Stimulated activated CD8-positive, alpha-beta memory T cell treated with anti-CD3 and anti-CD28 coated beads, Interleukin-7, amount 100 ng/mL, for 48 hours (primary cell): Measurements from ENCODE around the gene SNRNP200.
"Not testable (repeated sequence)": the region's sequence is repeated elsewhere in the genome, so short reads cannot be mapped to it uniquely, and the experiment has no call there.

ENCODE experiments used
- DNase-seq, 2 donors: peaks; one replicate each; pipeline ENCODE4 v3.0.0-alpha.2; 2020; ENCODE audit warnings: low read depth in 1 of 2; ENCODE audit errors: extremely low read depth in 1 of 2

Gene SNRNP200

DNA sequence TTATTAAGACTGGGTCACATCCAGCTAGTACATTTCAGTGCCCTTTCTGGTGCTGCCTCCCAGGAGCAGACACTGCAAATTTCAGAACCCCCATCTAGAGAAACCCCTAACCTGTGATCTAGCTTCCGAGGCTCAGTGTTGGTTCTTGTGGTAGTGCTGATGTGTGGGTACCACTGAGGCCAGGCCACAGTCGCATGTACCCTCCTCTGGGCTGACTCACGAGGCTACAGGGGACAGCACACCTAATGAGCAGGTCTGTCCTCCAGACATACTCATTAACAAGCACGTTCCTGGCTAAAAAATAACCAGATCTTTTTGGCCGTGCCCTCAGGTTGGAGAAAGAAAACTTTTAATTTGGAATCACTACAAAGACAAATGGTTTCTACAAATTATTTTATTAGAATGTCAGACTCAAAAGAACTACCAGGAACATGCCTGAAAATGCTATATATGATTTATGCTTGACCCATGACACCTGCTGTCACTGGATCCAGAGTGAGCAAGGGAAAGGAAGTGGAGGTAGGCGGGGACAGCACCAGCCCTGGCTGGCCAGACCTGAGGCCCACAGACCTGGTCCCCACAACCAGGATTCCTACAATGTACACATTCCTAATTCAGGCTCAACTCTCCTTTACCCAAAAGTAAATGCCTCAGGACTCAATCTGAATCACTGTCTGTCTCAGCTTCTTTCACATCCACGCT lies 30.8 kb downstream of the SNRNP200 start:
- no peak for DNase-seq

DNA sequence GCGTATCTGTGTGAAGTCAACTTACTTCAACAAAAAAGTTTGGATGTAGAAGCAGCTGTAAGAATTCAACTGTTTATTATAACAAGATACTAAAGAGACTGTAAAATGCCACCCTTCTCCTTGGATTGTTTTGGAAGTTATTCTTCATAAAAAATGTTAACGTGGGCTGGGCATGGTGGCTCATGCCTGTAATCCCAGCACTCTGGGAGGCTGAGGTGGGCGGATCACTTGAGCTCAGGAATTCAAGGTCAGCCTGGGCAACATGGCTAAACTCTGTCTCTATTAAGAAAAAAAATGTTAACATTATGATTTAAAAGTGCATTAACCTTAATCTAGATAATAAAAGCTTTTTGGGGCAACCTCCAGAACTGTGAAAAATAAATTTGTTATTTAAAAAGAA lies 31.6 kb downstream of the SNRNP200 start:
- no peak for DNase-seq

DNA sequence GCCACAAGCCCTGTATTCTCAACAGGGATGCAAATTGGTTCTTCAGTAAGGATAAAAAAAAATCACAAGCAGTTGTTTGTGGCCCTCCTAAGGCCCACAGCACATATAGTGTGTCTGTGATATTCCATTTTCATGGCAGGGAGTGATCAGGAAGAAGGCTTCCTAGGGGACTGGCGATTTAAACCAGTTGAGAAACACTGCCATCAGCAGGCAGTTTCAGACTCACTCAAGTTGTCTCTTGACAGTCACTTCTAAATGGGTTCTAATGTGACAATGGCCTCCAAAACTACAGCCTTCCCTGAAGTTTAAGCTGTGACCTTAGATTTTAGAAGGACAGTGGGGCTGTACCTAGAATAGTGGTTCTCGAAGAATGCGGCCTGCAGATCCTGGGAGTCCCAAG lies 33.4 kb downstream of the SNRNP200 start:
- no peak for DNase-seq

DNA sequence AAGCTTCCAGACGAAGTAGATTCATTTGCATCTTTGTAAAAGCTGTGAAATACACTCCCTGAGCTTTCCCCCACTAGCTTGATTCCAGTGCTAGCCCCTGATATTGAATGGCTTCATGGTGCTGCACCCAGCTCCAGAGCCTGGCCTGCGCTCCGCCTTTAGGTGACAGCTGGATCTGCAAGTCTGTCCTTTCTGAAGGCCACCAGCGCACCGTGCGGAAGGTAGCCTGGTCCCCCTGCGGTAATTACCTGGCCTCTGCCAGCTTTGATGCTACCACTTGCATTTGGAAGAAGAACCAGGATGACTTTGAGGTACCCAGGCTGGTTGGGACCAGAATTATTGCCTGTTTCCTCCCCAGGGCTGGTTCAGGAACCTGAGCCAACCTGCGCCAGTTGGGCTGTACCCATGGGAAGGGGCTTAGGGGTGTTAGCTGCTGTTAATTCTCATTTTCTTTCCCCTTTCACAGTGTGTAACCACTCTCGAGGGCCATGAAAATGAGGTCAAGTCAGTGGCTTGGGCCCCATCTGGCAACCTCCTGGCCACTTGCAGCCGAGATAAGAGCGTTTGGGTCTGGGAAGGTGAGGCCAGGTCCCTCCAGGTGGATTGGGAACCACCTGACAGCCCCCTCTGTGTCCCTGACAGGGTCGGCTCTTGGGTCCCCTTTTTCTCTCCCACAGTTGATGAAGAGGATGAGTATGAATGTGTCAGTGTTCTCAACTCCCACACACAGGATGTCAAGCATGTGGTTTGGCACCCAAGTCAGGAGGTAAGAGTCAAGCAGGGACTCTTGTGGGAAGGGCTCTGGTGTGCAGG lies 38.0 kb downstream of the SNRNP200 start:
- peak; percentile 23 to 61 for DNase-seq

DNA sequence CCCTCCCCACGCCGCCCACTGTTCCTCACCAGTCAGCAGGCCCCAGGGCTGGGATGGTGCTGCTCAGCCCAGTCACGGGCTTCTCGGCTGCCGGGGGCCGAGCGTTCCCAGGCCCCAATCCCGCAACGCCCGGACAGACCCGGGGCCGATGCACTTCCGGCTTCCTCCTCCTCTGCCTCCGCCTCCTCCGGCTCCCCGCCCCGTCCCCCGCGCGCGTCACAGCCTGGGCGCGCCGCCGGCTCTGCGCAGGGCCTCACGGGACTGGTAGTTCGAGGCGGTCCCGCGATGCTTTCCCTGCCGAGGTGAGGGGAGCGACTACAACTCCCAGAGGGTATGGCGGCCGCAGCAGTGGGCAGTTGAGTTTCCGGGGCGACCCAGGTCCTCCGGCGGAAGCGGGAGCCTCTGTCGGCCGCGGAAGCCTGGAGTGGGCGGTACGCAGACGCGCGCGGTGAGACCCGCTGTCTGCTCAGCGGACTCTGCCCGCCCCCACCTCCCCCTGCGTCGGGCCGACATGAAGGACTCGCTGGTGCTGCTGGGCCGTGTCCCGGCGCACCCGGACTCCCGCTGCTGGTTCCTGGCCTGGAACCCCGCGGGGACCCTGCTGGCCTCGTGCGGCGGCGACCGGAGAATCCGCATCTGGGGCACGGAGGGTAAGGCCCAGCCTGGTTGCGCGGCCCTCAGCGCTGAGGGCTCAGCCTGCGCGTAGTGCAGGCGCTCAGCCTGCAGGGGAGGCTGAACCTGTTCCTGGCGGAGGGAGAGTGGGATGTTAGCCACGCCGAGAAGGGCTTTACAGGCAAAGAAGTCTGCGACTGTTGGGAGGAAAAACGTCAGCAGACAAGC lies 39.3 kb downstream of the SNRNP200 start, which contains the start of the genes CIAO1 and TMEM127:
Gene CIAO1, plus strand, starts transcription at position 386 of the 840 bp plus-strand sequence. Its CDS starts 126 bp downstream, at position 512.
Gene TMEM127, minus strand, starts transcription at position 158 of the 840 bp plus-strand sequence. CDS start 616 bp downstream, outside the sequence.
- peak; percentile 99 to 100 for DNase-seq

DNA sequence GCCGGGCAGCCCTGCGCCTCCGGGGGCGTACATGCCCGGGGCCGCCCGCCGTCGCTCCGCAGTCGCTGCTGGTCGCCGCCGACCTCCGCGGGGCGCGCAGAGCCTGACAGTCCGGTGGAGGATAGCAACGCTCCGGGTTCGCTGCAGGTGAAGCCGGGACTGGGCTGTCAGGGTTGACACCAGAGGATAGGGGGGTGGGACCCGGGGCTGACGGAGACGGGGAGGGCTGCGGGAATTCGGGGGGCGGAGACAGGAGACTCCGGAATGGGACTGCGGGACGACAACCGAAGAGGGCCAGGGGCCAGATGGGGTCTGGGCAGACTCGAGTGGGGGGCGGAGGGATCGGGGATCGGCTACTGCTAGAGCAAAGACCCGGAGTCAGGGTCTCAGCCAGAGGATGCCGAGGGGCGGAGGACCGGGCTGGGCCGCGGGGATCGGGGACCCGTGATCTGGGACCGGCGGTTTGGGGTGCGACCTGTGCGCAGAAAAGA lies 40.0 kb downstream of the SNRNP200 start:
- DNase-seq = peak in 1 of 2 donors; percentile 8

DNA sequence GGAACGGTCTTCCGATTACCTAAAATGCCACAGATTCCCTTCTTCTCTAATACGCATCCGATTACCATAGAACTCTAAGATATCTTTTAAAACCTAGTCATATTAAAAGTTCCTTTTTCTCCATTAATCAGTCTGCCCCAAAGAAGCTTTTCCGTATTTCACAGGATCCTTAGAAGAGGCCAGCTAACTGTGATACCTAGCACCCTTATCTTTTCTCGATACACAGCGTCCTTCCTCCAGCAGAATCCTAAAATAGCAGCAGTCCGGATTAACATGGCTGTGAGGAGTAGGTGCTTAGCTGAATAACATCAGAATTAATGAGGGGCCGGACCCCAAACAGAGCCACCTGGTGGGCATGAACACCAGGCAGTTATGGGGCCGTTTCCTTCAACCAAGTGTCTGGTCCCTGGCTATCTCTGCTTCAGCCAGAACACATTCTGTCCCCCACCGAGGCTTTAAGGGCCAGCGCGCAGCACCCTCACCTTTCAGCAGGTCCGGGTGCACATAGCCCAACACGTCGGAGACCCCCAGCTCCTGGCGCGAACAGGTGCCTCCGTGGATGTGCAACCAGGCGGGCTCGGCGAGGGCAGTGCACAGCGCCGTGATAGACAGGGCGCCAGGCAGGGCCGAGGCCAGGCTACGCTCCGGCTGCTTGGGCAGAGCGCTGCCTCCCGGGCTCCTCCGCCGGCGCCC lies 40.5 kb downstream of the SNRNP200 start:
- DNase-seq = peak in 1 of 2 donors; percentile 14

DNA sequence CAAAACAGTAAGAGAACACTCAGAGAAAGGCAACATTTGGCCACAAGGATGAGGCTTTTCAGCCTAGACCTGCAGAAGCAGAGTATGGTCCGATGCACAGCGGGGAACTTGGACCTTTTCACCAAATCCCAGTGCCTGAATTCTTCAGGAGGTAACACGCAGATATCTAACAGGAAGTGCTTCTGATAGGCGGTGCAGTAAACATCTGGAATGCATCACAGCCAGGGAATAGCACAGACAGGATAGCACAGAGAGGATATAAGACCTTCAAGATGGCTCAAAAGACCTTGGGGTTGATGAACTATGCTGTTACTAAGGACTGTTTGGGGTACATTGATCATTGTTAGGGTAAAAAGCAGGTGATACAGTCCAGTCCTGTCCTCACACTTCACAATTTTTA lies 41.3 kb downstream of the SNRNP200 start:
- DNase-seq = no peak

DNA sequence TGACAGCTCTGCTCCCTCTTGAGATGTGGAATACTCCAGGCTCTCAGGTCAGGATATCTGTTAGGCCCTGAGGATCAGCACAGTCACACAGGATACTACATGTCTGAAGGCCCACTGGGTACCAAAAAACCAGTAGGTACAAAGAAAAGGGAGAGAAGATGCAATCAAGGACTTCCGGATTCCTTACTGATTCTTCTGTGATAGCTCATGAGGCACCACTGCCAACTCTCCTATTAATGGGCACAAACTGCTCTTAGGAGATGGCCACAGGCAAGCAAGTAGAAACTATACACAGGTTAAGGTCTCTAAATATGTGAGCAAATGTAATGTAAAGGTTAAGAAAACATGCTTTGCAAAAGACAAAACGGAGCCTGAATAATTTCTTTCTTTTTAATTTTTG lies 43.0 kb downstream of the SNRNP200 start:
- DNase-seq = no peak

DNA sequence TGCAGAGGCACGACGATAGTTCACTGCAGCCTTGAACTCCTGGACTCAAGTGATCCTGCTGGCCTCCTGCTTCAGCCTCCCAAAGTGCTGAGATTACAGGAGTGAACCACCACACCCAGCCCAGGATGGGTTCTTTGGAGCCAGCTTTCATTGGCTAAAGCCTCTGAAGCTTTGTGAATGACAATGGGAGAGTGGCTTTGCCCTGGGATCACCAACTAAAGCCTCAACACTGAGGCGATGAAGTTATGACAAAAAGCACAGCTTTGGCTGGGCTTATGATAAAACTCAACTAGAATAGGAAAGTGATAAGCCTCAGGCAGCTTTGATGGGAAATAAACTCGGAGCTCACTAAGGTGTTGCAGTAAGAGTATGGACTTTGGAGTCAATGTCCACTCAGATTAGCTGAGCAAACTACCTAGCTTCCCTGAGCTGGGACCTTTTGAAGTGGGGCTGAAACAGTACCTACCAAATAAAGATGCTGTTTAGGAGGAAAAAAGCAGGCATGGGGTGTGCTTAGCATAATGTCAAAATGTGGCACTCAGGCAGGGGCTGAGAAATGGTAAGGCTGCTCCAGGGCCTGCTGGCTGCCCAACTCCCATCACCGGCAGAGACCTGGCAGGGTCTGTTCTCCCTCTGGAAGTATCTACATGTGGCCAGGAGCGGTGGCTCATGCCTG lies 43.9 kb downstream of the SNRNP200 start:
- DNase-seq = no peak

DNA sequence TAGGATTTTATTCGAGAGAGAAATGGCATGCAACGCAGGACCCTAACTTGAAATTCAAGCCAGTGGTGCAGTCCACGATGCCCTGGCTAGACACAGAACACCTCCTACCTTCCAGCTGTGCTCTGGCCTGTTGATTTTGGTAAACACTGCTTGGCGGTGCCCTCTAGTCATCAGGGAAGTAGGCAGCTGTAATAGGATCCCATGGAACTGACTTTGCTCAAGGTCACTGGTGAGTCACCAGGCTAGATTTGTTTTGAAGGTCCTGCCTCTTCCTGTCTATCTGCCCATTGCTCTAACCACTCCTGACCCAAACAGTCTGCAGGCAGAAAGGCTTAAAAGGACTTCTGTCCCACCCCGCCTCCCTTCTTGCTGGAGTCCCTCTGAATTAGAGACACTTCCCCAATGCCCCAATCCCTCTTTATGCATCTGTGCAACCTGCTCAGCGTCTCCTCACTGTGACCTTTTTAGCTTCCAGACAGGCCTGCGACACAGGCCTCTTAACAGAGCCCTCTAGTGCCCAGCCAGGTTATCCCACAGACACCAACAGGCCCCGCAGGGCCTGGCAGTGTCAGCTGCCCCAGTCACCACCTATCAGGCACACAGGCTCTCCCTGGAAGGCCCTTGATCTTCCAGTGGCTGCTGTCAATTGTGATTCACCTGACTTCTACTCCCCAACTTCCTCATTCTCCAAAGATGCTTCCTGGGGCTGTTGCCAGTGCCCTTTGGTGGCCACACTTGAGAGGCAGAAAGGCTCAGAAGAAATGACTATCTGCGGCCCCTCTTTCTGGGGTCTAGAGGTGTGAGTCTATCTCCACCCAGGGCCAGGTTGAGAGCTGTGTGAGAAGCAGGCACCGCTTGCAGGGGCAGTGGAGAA lies 44.7 kb downstream of the SNRNP200 start:
- DNase-seq = peak; percentile 9 to 14

DNA sequence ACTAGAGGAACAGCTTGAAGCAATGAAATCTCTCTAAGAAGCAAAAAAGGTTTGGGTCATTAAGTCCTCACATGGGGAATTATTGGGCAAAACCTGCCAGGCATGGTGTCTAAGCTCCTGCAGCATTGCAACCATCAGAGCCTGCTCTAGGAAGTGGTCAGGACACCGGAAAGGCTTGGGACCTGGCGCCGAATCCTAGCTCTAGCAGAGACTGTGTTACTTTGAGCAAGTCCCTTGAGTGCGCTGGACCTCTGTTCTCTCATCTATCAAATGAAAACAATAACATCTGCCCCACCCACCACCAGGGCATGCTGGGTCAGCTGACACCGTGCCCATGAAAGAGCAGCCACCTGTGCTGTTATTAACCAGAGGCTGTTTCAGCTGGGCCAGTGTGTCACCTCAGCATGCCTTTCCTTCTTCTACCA lies 45.8 kb downstream of the SNRNP200 start:
- no peak for DNase-seq

DNA sequence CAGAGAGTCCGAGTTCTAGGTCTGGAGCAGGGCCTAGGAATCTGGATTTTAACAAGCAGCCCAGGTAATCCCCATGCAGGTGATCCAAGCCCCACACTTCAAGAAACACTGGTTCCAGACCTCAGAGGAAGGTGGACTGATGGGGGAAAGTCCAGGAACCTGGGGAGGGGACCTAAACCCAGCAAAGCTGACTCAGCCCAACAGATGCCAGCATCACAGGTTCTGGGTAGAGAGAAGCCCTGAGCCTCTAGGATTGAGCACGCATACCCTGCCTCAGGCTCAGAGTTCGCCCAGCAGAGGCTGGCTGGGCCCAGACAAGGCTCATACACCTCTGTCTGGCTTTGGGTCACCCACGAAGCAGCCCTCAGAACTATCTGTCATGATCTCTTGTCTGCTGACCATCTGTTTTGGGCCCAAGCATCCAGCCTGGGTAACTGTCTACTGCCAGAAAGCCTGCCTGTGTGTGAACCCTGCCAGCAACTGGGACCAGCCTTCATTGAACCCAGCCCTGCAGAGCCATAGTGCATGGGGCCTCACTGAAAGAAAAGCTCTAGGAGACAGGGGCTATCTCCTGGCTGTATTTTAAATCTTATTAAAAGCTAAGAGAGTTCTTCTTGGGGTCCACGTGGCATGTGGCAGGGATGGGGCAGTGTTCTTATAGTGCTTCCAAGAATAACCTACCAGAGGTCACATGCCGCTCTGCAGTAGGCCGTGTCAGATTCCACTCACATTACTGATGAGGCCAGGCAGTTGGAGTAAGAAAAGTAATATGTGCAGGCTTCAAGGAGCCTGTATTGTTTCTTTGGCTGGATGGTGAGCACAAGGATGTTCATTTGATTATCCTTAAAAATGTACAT lies 47.0 kb downstream of the SNRNP200 start:
- DNase-seq = no peak

DNA sequence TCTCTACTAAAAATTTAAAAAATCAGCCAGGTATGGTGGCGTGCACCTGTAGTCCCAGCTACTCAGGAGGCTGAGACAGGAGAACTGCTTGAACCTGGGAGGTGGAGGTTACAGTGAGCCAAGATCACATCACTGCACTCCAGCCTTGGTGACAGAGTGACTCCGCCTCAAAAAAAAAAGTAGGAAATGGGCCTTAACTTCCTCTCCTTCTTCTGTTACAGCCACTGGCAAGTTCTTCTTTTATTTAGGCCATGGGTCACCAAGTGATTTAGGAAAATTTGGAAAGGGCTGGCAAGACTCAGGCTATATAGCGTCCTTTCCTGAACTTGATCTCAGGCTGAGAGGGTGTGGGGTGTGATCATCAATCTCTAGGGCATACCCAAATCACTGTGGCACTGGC lies 47.6 kb downstream of the SNRNP200 start:
- DNase-seq = not testable (repeated sequence)

DNA sequence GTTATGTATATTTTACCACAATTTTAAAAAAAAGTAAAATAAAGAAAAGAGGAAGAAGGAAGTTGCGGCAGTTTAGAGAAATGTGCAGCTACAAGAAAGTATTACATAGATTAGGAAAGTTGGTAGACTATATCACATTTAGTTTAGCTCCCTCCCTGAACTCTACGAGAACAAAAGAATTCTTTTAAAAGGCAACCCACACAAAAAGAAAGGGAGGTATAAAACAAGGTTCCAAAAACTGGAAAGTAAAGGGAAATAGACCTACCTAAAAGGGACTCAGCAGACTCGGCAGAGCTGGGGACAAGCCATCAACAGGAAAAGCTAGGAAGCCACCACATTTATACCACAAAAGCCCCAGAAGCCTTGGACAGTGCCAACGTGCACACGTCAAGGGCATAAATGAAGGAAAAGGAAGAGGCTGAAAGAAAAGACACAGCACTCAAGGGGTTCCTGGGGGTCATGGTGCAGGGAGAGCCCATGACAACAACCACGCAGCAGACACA lies 48.7 kb downstream of the SNRNP200 start:
- no peak for DNase-seq

DNA sequence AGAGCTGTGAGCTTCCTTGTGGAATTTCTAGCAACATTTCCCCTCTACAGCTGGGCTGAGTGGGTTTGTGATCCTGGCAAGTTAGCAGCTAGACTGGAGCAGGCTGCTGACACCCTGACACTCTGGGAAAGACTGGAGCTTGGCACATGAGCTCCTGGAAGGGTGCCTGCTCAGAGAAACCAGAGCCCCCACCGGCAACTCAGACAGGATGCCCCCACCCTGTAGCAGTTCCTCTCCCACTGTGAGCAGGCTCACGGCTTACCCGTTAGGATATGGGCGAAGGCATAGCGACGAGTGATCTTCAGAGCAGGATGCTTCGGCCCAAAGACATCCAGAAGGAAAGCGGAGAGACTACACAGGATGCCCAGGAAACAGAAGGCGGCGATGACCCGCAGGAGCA lies 50.8 kb downstream of the SNRNP200 start:
- no peak for DNase-seq

DNA sequence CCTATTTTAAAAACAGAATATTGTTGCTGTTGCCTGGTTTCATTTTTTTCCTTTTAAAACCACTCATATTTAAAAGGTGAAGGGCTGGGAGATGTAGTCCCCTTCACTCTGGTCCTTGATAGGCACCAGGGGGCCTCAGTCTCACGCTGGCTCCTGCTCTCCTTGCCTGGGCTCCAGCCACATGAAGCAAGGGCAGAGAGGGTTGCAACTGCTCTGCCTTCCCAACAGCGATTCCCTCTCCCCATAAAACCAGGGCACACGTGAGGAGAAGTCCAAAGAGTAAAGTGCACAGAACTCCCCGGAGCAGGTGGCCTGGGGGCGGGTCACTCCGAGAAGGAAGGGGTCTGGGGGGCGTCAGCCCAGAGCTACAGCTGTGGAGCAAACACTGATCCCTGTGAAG lies 52.3 kb downstream of the SNRNP200 start:
- no peak for DNase-seq

DNA sequence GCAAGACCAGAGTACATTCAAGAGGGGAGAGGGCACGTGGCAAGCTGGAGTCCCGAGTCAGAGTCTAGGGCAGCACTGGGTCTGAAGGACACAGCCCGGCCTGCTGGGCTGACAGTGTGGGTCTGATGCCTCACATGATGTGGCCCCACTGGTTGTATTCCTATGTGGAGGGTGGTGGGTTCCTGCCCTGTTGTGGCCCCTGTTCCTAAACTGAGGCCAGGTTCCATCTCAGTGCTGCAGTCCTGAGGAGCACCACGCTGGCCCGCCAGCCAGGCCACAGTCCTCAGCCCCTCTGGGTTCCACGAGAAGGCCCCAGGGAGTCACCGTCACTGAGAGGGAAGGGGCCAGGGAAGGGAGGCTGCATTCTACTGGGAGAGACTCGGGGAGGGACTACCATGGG lies 52.8 kb downstream of the SNRNP200 start:
- no peak for DNase-seq
